Measurements from ENCODE around the gene FAM217B.

The FAM217B gene, protein sequence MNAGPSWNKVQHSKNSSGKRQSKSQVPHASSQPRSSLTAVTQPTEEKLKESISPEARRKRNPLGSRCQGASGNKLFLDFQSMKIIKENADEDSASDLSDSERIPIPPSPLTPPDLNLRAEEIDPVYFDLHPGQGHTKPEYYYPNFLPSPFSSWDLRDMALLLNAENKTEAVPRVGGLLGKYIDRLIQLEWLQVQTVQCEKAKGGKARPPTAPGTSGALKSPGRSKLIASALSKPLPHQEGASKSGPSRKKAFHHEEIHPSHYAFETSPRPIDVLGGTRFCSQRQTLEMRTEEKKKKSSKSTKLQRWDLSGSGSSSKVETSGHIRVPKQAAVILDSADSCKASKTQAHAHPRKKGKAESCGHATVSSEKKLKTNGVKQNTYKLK

DNA sequence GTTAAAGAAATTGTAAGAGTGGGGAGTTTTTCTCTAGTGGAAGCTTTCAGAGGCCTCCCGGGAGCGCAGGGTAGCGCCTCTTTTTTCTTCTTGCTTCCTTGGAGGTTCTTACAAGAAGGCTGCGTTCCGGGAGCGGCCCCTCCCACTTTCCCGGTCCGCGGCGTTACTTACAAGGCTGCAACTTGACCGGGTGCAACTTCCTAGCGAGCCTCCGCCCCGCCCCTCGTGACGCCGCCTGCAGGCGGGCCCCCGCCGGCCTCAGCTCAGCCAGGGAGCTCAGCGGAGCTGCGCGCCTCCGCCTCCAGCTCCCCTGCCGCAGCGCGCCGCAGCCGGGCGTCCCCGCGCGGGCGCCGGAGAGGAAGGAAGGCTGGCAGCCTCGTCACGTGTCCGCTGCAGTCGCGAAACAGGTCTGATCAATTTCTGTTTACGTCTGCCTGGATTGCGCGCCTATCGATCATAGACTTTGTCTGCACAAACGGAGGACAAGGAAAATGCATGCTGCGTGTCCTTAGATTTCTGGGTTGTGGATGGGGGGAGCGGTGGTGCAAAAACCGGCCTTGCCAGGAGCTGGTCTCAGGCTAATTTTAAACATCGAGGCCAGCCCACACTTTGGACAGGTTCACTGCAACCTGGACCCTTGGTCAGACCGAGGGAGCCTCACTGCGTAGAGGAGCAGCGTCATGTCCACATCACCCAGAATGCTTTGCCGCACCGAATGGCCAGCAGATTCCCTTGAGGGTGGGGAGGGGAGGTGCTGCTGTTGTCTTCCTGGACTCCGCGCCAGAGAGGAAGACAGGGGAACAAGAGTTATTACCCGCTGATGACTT lies at the start of gene FAM217B, which contains the start of gene PPP1R3D:
Gene FAM217B (plus strand): TSS at position 261 of the 827 bp plus-strand sequence. CDS start 3,555 bp downstream, outside the sequence.
Gene PPP1R3D (minus strand): TSS at position 177 of the 827 bp plus-strand sequence. CDS start 374 bp downstream, outside the sequence.
- peaks cover 42% of the 10 kb centered on the region for H3K4me1 Mint-ChIP-seq (ENCODE audit: low read depth)
- no peaks in the 10 kb centered on the region for H3K27me3 Mint-ChIP-seq
- intact Hi-C loops (cut with micrococcal nuclease): loop anchor here (10.0 kb wide), 1 partner anchor 114 kb away; no protein-coding TSS in a partner anchor

DNA sequence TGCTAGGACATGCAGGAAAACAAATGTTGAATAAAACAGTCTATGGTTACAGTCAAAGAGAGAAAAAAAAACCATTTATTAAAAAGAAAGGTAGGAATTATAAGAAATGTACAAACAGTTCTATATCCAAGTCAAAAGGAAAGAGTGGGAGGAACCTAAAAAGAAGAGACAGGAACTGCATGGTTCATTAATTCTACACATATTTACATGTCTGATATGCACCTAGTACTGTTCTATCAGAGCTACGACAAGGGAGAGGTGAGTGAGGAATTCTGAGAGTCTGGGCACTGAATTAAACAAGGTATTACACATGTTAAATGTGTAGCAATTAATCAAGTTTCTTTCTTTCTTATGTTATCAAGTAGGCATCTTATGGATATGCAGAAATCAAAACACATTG lies 48.6 kb upstream of the FAM217B start:
- no peak overlapping the region for H3K4me3 Mint-ChIP-seq
- no peaks in the 10 kb centered on the region for H3K36me3 Mint-ChIP-seq (ENCODE audit: low read depth)
- intact Hi-C loops (cut with micrococcal nuclease): no loop called here
- H3K9me3 Mint-ChIP-seq: no peaks in the 10 kb centered on the region
- H3K27me3 Mint-ChIP-seq: peaks cover 4% of the 10 kb centered on the region
- H3K27ac Mint-ChIP-seq: no peak overlapping the region
- no peaks in the 10 kb centered on the region for H3K4me1 Mint-ChIP-seq (ENCODE audit: low read depth)

More for the DNA sequence above, at the start of gene FAM217B, which contains the start of gene PPP1R3D:
- Mint-ChIP-seq H3K27ac (peak within 1 kb of the TSS; percentile 100), H3K36me3 (ENCODE audit: low read depth) (peaks cover 28% of the 10 kb centered on the region), H3K4me3 (peak within 1 kb of the TSS; percentile 95), H3K9me3 (no peaks in the 10 kb centered on the region)

GRCh38 chr20:59895908-59896307 lies 44.3 kb upstream of the FAM217B start:
- Mint-ChIP-seq H3K4me1 (ENCODE audit: low read depth) (no peaks in the 10 kb centered on the region), H3K9me3 (no peaks in the 10 kb centered on the region), H3K27ac (no peak overlapping the region), H3K27me3 (peaks cover 9% of the 10 kb centered on the region), H3K36me3 (ENCODE audit: low read depth) (no peaks in the 10 kb centered on the region), H3K4me3 (no peak overlapping the region)
- intact Hi-C loops (cut with micrococcal nuclease): no loop called here

- Mint-ChIP-seq H3K27me3 (peaks cover 12% of the 10 kb centered on the region), H3K36me3 (ENCODE audit: low read depth) (no peaks in the 10 kb centered on the region), H3K9me3 (no peaks in the 10 kb centered on the region), H3K4me1 (ENCODE audit: low read depth) (no peaks in the 10 kb centered on the region), H3K27ac (no peak overlapping the region), H3K4me3 (no peak overlapping the region)
- intact Hi-C loops (cut with micrococcal nuclease): no loop called here
These were observed 37.7 kb upstream of the FAM217B start for GRCh38 chr20:59902470-59902869.

GRCh38 chr20:59903621-59904020 lies 36.6 kb upstream of the FAM217B start:
- intact Hi-C loops (cut with micrococcal nuclease): no loop called here
- H3K9me3 Mint-ChIP-seq: no peaks in the 10 kb centered on the region

GRCh38 chr20:59908855-59909254 lies 31.3 kb upstream of the FAM217B start:
- no peak overlapping the region for H3K27ac Mint-ChIP-seq
- intact Hi-C loops (cut with micrococcal nuclease): no loop called here
- H3K36me3 Mint-ChIP-seq (ENCODE audit: low read depth): no peaks in the 10 kb centered on the region
- peaks cover 9% of the 10 kb centered on the region for H3K9me3 Mint-ChIP-seq
- H3K4me1 Mint-ChIP-seq (ENCODE audit: low read depth): peaks cover 6% of the 10 kb centered on the region
- peaks cover 2% of the 10 kb centered on the region for H3K27me3 Mint-ChIP-seq
- H3K4me3 Mint-ChIP-seq: no peak overlapping the region

More at GRCh38 chr20:59903621-59904020, 36.6 kb upstream of the FAM217B start:
- no peaks in the 10 kb centered on the region for H3K4me1 Mint-ChIP-seq (ENCODE audit: low read depth)
- H3K36me3 Mint-ChIP-seq (ENCODE audit: low read depth): no peaks in the 10 kb centered on the region
- no peak overlapping the region for H3K4me3 Mint-ChIP-seq
- no peak overlapping the region for H3K27ac Mint-ChIP-seq
- peaks cover 8% of the 10 kb centered on the region for H3K27me3 Mint-ChIP-seq

GRCh38 chr20:59911041-59911440 lies 29.1 kb upstream of the FAM217B start:
- Mint-ChIP-seq H3K4me1 (ENCODE audit: low read depth) (peaks cover 6% of the 10 kb centered on the region), H3K36me3 (ENCODE audit: low read depth) (no peaks in the 10 kb centered on the region), H3K4me3 (no peak overlapping the region), H3K9me3 (peaks cover 9% of the 10 kb centered on the region), H3K27me3 (peaks cover 2% of the 10 kb centered on the region), H3K27ac (no peak overlapping the region)
- intact Hi-C loops (cut with micrococcal nuclease): no loop called here

GRCh38 chr20:59912609-59913008 lies 27.6 kb upstream of the FAM217B start:
- Mint-ChIP-seq H3K4me1 (ENCODE audit: low read depth) (peaks cover 6% of the 10 kb centered on the region), H3K9me3 (peaks cover 9% of the 10 kb centered on the region), H3K27ac (no peak overlapping the region), H3K27me3 (no peaks in the 10 kb centered on the region), H3K4me3 (no peak overlapping the region), H3K36me3 (ENCODE audit: low read depth) (no peaks in the 10 kb centered on the region)
- intact Hi-C loops (cut with micrococcal nuclease): no loop called here

DNA sequence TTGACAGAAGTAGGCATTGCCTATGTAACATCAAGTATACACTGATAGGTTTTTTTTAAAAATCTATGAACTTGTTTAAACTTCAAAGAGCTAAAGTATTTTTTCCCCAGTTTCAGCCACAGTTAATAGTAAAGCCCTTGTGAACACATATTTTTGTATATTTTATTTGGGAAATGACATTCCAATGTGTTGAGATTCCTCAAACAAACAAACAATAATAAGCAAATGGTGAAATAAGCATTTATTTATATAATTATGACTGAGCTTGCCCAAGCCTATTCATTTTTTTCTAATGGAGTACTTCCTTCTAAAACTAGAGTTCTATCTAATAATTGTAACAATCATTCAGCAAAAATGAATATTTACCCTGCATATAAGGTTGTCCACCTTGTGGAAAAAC lies 19.2 kb upstream of the FAM217B start:
- no peak overlapping the region for H3K4me3 Mint-ChIP-seq

GRCh38 chr20:59923514-59923913 lies 16.7 kb upstream of the FAM217B start:
- Mint-ChIP-seq H3K4me3 (no peak overlapping the region), H3K27ac (no peak overlapping the region), H3K27me3 (peaks cover 1% of the 10 kb centered on the region), H3K36me3 (ENCODE audit: low read depth) (no peaks in the 10 kb centered on the region), H3K9me3 (no peaks in the 10 kb centered on the region), H3K4me1 (ENCODE audit: low read depth) (peaks cover 10% of the 10 kb centered on the region)
- intact Hi-C loops (cut with micrococcal nuclease): no loop called here

More for the DNA sequence above, 19.2 kb upstream of the FAM217B start:
- H3K36me3 Mint-ChIP-seq (ENCODE audit: low read depth): no peaks in the 10 kb centered on the region
- peaks cover 10% of the 10 kb centered on the region for H3K4me1 Mint-ChIP-seq (ENCODE audit: low read depth)
- peaks cover 1% of the 10 kb centered on the region for H3K27me3 Mint-ChIP-seq
- intact Hi-C loops (cut with micrococcal nuclease): no loop called here
- H3K27ac Mint-ChIP-seq: no peak overlapping the region
- no peaks in the 10 kb centered on the region for H3K9me3 Mint-ChIP-seq

- Mint-ChIP-seq H3K4me3 (no peak overlapping the region), H3K27ac (no peak overlapping the region), H3K4me1 (ENCODE audit: low read depth) (peaks cover 10% of the 10 kb centered on the region), H3K27me3 (peaks cover 1% of the 10 kb centered on the region), H3K9me3 (no peaks in the 10 kb centered on the region), H3K36me3 (ENCODE audit: low read depth) (no peaks in the 10 kb centered on the region)
- intact Hi-C loops (cut with micrococcal nuclease): no loop called here
These were observed 14.8 kb upstream of the FAM217B start for GRCh38 chr20:59925359-59925758.

- Mint-ChIP-seq H3K36me3 (ENCODE audit: low read depth) (no peaks in the 10 kb centered on the region), H3K9me3 (no peaks in the 10 kb centered on the region), H3K4me3 (no peak overlapping the region), H3K4me1 (ENCODE audit: low read depth) (peaks cover 10% of the 10 kb centered on the region), H3K27ac (no peak overlapping the region), H3K27me3 (peaks cover 1% of the 10 kb centered on the region)
- intact Hi-C loops (cut with micrococcal nuclease): no loop called here
These were observed 14.3 kb upstream of the FAM217B start for GRCh38 chr20:59925899-59926298.

DNA sequence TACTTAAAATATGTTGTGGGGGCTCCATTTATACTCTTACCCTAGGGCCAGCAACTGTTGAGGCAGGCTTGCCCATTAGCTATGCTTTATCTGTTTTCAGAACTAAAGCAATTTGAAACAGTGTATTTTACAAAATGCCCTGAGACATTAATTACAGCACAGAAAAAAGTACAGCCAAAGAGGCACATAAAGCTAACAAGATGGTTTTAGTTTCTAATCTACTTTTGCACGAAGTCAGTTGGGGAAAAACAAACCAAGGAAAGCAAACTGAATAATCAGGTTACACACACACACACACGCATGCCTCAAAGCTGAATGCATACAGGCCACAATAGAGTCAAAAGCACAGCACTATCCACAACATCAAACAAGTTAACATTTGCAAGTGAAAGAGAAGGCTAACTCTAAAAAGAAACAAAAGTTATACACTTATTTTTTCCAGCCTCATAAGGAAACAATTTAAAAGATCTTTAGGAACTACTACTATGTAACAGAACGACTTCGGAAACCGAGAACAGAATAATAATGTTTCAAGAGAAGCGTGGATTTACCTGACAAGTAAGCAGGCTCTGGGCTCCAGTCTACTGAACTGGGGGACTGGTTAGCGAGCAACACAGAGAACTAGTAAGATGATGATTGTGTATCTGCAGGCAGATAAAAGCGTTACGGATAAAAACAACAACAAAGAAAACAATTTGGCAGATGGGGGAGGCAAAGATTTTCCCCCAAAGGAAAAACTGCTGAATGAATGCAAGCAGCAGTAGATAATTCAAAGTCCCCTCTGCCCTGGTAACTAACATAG lies 8.5 kb upstream of the FAM217B start:
- intact Hi-C loops (cut with micrococcal nuclease): no loop called here
- no peaks in the 10 kb centered on the region for H3K36me3 Mint-ChIP-seq (ENCODE audit: low read depth)
- H3K27me3 Mint-ChIP-seq: peaks cover 2% of the 10 kb centered on the region
- peaks cover 8% of the 10 kb centered on the region for H3K4me1 Mint-ChIP-seq (ENCODE audit: low read depth)
- H3K27ac Mint-ChIP-seq: no peak overlapping the region
- H3K9me3 Mint-ChIP-seq: no peaks in the 10 kb centered on the region
- no peak overlapping the region for H3K4me3 Mint-ChIP-seq
